NCI-H524 treated with DMSO at 0.1 percent for 48 hours (cell line): Measurements from ENCODE around the gene GRIK3.
A peak's percentile ranks its signal among the peaks of the same experiment; 100 is the strongest.
"Not testable (repeated sequence)": the region's sequence is repeated elsewhere in the genome, so short reads cannot be mapped to it uniquely, and the experiment has no call there.

Experiments
- DNase-seq: peaks from one replicate; lab custom pipeline; 2025; lab: John Stamatoyannopoulos, UW

Gene GRIK3

DNA sequence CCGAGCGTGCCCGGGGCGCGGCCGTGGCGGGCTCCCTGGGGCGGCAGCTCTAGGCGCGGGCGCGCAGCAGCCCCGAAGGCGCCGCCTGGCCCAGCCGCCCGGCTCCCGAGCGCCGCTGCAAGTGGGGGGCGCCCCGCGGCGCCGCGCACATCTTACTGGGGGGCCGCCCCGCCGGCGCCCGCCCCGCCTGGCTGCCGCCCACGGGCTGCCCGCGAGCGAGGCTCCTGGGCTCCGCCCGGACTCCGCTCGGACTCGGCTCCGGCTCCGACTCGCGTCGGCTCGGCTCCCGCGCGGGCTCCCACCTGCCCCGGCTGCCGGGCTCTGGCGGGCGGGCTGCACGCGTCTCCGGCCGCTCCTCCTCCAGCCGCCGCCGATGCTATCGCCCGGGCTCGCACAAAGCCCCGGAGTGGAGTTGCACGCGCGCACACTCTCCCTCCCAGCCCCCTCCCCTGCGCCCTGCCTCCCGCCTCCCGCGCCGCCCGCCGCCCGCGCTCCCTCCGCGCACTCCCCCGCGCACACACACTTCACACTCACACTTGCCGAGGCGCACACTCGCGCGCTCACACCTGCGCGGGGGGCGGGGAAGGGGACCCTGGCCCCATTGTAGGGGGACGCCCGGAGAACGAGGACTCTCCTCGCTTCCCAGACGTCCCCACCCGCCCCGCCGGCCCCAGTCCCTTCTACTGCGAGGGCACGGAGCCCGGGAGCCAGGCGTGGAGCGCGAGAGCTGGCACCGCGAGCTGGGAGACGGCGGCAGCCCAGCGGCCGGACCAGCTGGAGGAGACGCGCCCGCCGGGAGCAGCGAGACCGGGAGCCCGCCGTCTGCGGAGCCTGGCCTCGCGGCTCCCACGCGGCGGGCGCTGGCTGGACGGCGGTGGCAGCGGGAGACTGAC is at the start of gene GRIK3:
TSS of gene GRIK3 (minus strand) at position 395 of the 893 bp plus-strand sequence. CDS start 407 bp downstream, outside the sequence.
- no peak for DNase-seq

DNA sequence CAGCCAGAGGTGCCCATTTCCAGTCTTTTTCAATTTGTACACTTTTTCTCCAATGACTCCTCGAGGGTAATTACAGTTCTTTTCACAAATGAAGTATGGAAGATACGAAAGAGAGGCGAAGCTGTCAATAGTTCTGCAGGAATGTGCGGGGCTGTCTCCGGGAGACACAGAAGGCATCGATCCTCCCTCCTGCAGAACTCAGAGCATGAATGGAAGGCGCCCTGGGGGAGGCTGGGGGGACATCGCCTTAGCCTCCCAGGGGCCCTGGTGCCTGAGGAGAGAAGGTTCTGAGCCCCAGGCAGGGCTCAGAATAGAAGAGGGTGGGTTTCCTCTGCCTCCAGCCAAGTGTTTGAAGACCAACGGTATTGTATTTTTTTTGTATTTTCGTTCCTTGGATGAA is 49.7 kb upstream of the GRIK3 start:
- DNase-seq = no peak

DNA sequence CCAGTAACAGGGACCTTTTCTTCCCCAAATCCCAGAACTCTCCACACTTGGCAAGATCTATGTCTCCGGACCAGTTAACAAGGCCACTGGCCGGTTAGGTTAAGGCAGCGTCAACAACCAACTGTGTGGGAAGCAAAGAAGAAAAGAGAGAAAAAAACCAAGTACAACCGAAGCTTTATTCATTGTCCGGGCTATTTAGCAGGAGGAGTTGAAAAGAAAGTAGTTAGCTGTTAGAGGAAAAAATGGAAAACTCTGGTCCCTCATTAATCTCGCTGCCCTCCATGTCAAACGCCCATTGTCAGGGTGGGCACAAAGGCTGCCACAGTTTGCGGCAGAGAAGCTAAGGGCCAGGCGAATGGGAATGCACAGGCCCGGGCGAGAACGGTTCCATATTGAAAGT is 49.3 kb upstream of the GRIK3 start:
- DNase-seq = no peak

DNA sequence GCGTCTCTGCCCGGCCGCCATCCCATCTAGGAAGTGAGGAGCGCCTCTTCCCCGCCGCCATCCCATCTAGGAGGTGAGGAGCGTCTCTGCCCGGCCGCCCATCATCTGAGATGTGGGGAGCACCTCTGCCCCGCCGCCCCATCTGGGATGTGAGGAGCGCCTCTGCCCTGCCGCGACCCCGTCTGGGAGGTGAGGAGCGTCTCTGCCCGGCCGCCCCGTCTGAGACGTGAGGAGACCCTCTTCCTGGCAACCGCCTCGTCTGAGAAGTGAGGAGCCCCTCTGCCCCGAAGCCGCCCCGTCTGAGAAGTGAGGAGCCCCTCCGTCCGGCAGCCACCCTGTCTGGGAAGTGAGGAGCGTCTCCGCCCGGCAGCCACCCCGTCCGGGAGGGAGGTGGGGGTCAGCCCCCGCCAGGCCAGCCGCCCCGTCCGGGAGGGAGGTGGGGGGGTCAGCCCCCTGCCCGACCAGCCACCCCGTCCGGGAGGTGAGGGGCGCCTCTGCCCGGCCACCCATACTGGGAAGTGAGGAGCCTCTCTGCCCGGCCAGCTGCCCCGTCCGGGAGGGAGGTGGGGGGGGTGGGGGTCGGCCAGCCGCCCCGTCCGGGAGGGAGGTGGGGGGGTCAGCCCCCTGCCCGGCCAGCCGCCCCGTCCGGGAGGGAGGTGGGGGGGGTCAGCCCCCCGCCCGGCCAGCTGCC is 46.1 kb upstream of the GRIK3 start:
- not testable (repeated sequence) for DNase-seq

DNA sequence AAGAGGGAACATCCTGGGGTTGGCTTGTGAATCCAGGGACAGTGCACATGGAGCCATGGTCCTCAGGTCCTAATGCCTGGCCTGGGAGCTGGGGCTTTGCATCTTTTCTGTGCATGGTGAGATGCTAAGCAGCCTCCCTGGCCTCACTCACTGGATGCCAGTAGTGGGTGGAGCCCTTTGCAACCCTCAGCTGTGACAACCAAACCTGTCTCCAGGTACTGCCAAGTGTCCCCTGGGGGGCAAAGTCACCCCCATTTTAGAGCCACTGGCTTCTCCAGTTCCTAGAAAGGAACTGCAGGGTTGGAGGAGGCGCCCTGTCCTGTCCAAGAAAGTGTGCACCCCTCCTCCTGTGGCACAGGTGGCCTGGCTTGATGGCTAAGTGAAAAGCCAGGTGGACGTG is 44.6 kb upstream of the GRIK3 start:
- DNase-seq = no peak

DNA sequence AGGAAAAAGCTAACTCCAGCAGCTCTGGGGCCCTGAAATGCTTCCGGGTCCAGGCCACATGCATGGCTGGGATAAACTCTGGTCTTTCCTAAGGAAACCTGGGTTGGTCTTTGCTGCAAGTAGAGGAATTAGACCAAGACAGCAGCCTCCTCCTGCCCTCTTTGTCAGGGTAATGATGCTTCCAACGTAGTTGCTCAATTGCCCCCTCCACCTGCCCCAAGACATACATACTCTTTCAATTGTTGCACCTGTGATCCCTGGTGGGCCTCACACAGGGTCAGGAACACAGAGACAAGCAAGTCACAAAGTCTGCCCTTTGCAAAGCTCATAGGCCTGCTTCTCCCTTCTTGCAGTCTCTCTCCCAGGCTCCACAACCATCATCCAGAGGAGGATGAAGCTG is 41.9 kb upstream of the GRIK3 start:
- no peak for DNase-seq

DNA sequence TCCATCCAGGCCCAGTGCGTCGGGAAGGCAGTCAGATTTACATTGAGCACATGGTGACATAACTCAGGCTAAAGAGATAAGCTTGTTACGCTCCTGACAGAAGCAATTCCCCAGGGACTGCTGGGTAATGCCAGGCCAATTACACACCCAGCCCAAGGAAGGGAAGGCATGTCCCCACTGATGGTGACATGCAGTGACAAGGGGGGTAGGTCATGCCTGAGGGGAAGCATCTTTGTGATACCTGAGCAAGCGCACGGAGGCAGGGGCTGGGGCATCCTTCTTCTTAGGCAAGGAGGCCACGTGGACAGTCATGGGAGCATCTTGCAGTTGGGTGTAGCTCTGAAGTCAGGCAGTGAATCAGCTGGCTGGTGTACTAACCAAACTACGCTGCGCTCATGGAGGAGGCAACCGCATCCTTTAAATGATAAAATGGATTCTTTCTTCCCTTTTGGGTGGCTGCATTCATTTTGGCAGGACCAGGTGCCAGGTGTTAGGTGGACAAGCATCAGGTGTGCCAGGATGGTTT is 39.6 kb upstream of the GRIK3 start:
- DNase-seq = peak; percentile 84

DNA sequence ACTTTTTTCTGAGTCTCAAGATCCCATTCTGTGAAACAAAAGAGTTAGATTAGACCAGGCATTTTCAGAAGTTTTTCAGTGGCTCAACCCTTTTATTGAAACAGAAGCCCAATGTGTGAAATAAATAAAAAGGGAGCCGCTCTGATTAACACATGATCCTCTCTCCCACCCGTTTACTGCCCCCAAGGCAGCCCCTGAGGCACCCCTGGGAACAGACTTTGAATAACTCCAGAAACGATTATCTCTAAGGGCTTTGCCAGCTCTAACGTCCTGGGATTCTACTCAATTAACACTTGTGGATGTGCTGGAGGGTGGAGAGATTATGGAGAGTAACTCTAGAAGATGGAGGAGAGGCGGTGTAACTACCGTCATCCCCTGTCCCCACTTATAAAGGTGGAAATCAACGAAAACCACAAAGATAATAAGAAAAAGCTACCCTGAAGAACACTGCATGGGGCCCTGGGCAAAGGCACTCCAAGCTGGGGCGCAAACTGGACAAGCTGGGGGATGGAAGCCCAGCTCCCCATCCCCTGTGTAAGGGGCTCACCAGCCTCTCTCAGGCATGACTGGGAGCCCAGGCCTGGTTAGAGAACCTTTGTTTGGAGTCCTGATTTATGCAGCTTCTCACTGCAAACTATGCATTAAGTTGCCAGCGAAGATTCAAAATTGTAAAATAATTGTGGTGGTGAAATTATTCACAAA is 39.0 kb upstream of the GRIK3 start:
- DNase-seq = peak; percentile 16

DNA sequence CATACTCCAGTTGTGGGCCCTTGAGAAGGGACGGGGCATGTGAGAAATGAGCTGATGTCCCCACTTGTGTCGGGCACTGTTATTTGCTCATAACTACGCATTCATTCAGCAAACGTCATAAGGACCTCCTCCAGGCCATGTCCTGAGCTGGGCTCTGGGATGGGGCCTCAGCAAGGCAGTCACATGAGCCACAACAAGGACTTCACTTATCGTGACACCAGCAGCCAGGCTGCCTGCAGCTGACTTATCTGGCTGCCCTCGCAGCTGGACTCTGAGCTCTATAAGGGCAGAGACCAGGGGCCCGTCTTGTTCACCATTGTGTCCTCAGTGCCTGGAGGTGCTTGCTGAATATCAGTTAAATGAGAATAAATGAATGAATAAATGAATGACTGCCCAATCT is 37.5 kb upstream of the GRIK3 start:
- DNase-seq = no peak

DNA sequence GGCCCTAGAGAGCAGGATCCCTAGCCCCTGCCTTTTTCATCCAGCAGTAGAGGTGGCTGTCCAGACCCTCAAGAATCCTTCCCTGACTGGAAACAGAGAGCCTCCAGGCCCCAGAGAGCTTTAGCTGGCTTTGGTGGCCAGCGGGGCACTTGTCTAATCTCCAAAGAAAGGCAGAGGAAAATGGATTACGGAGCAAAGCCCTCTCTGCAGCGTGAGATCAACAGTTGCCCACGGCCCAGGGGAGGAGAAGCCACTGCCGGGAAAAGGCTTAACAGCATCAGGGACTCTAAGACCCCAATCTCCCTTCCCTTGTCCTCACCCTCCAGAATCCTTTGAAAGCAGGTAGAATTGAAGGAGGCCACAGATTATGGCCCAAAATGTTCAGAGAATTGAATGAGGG is 35.8 kb upstream of the GRIK3 start:
- DNase-seq = peak; percentile 68

DNA sequence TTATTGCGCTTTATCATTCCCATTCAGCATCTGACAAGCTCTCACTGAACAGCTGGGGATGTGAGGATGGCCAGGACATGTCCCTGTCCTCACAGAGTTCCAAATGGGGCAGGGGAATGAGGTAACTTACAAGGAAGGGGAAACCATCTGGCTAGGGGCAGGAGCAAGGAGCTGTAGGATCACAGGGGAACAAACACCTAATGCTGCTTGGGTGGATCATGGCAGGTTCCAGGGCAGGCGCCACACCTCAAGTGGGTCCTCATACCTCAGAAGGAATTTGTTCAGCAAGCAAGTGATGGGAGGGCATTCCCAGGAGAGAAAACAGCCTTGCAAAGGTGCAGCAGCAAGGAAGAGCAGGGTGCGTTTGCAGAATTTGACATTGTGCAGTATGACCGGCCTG is 35.1 kb upstream of the GRIK3 start:
- no peak for DNase-seq

DNA sequence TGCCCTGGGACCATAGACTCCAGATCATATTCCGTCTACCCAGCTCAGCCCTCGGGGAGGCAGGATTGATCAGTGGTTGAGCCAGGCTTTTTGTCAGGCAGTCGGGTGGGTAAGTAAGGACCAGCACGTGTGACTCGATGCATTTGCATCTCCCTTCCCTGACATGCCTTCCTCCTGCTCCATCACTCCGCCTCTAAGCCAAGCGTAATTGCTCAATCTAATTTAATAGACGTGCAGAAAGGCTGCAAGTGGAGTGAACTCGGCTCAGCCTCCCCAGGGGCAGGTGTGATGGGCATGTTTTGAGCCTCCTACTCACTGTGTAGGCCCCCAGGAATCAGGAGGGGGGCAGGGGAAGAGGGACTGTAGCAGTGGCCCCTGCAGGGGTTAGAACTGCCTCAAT is 34.6 kb upstream of the GRIK3 start:
- DNase-seq = peak; percentile 59

DNA sequence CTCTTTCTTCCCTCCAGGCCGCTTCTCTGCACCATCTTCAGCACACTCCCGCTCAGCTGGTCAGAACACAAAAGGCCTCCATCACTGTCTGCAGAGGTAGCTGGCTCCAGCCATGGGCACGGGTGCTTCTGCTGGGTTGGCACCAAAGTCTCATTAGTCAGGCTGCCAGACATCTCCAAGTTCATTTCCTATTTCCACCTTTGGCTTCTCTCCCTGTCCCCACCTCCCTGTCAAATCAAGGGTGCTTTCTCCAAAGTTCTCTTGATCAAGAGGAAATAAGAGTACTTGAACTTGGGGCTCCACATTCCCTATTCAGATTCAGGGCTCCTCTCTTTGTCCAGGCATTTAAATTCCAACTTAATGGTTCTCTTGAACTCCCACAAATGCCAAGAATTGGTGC is 33.9 kb upstream of the GRIK3 start:
- no peak for DNase-seq

DNA sequence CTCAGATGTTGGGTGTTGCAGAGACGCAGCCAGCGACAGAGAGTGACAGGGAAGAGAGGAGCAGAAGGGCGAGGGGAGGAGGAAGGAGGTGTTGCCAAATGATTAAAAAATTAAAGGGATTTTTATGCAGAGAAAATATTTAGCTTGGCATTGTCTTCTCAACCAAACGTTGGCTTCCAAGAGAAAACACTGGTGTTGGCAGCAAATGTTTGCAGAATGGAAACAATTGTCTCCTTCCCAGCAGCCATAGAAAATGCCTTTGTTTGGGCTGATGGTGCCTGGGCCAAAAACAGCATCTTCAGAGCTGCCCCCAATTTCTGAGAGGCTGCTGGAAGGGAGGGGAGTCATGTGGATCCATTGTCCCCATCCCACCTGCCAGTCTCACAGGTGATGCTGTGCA is 29.7 kb upstream of the GRIK3 start:
- no peak for DNase-seq

DNA sequence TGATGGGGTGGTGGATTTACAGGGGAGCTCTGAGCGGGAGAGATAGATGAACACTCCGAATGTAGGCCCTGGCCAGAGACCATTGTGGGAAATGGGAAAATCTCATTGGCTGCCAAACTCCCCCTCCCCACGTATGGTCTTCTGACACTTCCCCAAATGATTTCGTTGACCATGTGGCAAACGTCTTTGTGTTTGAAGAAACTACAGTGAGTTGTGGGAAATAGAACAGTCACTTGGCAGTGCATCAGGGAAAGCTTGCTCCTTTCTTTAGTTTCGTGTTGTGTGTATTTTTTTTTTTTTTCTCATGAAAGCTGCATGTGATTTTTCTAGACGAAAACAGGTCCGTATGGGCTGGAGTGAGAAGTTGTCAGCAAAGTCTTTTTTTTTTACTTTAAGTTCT is 25.0 kb upstream of the GRIK3 start:
- DNase-seq = no peak

DNA sequence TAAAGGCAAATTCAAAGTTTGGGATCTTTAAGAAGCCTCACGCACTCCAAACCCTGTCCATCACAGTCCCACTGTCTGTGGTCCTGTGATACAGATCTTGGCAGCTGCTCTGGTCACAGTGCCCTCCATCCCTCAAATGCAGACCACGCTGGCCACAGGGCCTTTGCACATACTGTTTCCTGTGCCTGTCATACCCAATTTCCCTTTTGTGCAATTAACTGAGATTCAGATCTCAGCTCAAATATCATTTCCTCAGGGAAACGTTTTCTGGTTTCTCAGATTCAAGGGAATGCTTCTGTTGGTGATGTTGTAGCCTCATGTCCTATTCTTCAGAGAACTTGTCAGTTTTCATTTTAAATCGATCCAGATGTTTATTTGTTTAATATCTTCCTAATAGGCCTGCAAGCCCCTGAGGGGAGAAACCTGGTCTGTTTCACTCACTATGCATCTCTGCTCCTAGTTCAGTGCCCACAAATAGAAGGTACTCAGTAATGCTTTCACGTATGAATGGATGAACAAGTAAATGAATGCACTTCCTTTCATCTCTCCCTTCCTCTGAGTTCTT is 24.2 kb upstream of the GRIK3 start:
- no peak for DNase-seq

DNA sequence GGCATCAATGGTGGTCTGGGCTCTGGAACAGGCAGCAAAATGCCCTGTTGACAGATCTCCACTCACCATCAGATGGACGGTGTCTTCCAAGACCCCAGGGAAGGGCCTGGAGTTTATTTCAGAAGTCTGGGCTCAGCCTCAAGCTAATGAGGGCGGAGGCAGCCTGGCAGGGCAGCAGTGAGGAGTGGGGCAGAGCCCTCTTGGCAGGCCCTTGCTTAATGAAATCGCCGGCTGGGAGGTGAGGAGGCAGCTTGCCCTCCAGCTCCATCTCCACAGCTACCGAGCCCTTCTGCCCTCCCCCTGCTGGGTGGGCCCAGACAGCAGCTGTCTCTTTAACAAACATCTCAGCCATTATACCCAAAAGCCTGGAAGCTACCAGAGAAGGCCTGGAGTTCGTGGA is 22.0 kb upstream of the GRIK3 start:
- DNase-seq = peak; percentile 83

DNA sequence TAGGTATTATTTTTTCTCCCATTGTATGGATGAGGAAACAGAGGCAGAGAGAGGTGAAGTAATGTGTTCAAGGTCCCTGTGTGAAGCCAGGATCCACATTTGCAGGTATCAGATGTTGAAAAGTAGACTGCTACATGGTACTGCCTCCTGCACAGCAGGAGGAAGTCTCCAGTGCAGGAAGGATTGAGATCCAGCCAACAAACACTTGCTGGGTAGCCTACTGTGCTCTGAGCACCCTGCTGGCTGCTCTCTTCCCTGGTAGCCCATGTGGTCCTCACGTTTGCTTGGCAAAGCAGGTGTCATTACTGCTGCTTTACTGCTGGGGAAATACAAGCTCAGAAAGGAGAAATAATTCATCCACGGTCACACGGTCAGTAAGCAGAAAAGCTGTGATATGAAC is 21.3 kb upstream of the GRIK3 start:
- no peak for DNase-seq

DNA sequence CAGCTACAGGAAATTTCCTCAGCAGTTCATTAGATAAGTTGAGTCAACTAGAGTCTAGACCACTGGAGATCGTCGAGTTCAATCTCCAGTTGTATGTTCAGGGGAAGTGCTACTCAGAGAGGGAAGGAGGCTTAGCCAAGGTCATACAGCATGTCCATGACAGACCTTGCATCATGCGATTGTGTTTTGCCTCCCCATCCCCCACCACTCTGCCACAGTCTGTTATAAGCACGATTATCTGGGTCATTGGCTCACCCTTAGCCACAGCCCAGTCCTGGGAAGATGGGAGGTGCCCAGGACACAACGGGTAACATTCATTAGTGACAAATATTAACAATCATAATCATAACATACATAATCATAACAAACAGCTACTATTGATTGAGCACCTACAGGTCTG is 18.9 kb upstream of the GRIK3 start:
- no peak for DNase-seq

DNA sequence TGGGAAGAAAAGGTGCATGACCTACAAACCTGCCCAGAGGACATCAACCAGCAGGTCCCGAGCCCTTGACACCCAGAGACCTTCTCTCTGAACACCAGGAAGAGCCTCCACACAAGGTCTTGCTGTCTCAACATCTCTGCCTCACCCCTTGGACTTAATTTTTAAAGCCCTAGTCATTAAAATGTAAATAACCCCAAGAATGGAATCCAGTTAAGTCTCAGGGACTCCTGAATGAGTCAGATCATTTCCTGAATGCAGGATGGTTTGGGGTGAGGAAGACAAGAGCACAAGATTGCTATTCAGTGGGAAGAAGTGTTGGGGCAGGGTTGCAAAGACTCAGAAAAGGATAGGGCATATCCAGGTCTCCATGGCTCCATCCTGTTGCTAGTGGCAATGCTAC is 17.8 kb upstream of the GRIK3 start:
- DNase-seq = no peak

DNA sequence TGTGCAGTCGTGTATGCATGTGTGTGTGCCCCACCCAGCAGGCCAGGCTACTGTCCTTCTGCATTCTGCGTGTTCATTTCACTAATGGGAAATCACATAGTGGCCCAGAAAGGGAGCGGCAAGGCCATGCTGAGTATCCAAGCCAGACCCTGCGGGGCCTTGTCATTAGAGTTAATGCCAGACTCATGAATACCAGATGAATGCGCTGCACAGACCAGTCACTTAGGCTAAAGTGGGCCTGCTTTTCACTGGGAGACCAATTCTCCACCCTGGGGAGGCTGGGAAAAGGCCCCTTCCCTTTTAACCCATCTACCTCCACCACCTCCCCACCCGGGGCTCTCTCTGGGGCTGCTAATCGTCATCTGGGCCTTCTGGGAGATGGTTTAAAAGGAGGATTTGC is 17.0 kb upstream of the GRIK3 start:
- no peak for DNase-seq

DNA sequence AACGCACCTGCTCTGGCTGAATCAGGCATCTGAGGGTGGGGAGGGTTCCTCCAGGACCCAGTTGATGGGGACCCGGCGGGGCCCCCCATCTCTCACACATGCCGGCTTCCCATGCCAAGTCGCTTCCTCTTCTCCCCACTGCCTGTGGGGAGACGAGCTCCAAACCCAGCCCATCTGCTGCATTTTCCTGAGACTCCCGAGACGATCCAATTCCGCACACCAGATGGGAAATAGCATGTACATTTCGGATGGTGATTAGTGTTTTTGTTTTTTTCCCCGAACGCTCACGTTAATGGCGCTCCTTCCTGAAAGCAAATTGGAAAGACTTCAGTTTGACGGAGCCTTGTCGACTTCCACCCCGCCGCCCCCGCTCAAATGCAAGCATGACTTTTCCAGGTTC is 13.2 kb upstream of the GRIK3 start:
- peak; percentile 42 for DNase-seq
